ENCODE results near the gene WRAP53.
"Not testable (repeated sequence)": the region's sequence is repeated elsewhere in the genome, so short reads cannot be mapped to it uniquely, and the experiment has no call there.

GRCh38 chr17:7641635-7642034, 46.6 kb upstream of the WRAP53 start:
- not testable (repeated sequence) for TF ChIP-seq EZH2 (IDR thresholded peaks at IDR 0.05); POLR2AphosphoS5 (IDR thresholded peaks at IDR 0.05; ENCODE audit: borderline replicate concordance, low read depth, low read length); FOXP2 (optimal IDR thresholded peaks at IDR 0.05; ENCODE audit: control extremely low read depth, extremely low read length, insufficient read depth)

Data from SK-N-MC (cell line).